SHP77 (cell line): ENCODE measurements around the gene SRP68.
A peak's percentile ranks its signal among the peaks of the same experiment; 100 is the strongest.
"Not testable (repeated sequence)": the region's sequence is repeated elsewhere in the genome, so short reads cannot be mapped to it uniquely, and the experiment has no call there.

ENCODE experiments used
- DNase-seq, 2 experiments: peaks; one replicate each; lab custom pipeline; 2025; lab: John Stamatoyannopoulos, UW

SRP68 gene

DNA sequence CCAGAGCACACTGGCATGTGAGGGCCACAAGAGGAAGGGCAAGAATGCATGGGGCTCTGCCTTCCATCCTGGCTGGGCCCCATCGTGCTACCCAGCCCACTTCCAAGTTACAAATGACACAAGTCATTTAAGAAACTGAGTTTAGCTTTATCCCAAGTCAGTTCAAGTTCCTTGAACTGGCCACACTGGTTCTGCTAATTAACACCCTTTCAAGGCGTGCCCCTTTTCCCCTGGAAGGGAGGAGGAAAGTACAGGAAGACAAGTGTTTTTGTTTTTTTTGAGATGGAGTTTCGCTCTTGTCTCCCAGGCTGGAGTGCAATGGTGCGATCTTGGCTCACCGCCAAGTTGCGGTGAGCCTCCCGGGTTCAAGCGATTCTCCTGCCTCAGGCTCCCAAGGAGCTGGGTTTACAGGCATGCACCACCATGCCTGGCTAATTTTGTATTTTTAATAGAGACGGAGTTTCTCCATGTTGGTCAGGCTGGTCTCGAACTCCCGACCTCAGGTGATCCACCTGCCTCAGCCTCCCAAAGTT, 27.8 kb downstream of the SRP68 start:
- DNase-seq: not testable (repeated sequence)

DNA sequence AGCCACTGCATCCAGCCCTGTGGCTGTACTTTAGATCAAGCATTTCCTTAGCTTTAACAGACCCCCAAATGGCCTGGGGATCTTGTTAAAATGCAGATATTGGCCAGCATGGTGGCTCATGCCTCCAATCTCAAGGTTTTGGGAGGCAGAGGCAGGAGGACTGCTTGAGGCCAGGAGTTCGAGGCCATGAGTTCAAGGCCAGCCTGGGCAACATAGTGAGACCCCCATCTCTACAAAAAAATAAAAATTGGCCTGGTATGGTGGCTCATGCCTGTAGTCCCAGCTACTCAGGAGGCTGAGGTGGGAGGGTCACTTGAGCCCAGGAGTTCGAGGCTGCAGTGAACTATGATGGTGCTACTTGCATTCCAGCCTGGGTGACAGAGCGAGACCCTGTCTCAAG, 29.4 kb downstream of the SRP68 start:
- DNase-seq: not testable (repeated sequence)

DNA sequence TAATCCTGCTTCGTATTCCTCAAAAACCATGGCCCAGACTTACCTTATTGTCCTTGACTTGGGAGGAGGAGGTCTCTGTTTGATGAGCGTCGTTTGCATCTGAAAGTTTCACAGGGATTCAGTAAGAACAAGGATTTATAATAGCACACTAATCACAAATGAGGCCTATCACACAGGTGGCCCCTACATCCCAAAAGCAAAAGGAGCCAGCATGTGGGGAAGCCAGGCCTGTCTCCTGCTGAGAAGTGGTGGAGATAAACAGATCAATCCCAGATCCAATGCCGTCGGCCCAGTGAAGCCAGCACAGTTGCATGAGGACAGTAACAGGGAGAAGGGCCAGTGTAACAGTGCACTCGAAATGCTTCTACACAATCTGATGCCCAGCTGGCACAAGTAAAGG, 31.9 kb downstream of the SRP68 start:
- DNase-seq: no peak

DNA sequence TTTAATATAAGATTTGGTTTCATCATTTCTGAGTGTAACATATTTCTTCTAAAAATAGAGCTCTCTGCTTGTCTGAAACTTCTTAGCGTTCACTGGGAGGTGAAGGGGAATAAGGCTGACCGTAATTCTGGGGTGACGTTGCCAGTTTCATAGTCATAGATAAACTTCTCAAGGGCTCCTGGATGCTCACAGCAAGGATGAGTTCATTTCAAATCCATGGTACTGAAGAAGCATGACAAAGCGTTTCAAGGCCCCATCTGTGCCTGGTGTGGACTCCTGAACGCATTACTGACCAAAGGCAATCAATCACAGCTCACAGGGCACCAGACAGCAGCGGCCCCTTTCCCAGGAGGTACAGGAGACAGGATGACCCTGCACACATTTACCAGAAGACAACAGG, 33.2 kb downstream of the SRP68 start:
- no peak for DNase-seq

DNA sequence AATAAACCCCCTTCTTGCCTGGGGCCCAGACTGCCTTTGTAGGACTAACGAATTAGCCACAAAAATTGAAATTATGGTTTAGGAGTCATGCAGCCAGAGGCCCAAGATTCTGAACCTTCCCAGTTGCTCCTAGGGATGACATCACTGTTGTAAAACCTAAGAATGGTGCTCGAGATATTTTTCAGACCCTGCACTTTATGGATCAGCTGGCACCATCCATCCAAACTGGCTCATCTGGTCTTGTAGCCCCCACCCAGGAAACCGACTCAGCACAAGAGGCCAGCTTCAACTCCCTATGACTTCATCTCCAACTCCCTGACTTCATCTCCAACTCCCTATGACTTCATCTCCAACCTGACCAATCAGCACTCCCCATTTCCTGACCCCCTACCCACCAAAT, 34.3 kb downstream of the SRP68 start:
- no peak for DNase-seq

DNA sequence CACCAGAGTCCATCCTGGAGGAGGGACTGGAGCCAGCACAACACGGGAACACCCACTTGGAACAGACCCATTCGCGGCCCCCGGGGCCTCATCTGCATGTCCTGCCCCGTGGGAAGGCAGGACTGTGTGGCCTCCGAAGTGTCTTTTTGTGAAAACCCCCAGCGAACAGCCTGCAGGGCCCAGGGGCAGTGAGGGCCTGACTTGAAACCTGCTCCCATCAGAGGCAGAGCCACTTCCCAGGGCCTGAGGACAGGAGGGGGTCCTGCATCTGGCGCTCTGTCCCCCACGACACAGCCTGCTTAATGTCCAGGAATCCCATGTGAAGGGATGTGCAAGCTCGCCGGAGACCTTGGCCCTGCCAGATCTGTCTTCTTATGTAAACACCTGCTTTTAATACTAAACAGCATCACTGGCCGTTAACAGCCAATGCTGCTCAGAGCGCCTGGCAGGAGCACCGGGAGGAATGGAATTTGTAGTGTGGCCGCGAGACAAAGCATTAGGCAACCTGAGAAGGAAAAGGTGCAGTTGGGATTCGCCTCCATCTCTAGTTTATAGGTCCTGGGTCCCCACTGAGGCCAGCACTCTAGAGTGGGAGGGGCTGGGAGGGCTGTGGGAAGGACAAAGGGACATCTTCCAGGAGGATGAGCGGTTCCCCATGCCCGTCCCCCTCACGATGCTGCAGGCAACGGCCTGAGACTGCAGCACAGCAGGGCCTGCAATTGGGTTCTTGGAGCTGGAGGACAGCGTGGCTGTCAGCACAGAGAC, 35.6 kb downstream of the SRP68 start:
- no peak for DNase-seq

DNA sequence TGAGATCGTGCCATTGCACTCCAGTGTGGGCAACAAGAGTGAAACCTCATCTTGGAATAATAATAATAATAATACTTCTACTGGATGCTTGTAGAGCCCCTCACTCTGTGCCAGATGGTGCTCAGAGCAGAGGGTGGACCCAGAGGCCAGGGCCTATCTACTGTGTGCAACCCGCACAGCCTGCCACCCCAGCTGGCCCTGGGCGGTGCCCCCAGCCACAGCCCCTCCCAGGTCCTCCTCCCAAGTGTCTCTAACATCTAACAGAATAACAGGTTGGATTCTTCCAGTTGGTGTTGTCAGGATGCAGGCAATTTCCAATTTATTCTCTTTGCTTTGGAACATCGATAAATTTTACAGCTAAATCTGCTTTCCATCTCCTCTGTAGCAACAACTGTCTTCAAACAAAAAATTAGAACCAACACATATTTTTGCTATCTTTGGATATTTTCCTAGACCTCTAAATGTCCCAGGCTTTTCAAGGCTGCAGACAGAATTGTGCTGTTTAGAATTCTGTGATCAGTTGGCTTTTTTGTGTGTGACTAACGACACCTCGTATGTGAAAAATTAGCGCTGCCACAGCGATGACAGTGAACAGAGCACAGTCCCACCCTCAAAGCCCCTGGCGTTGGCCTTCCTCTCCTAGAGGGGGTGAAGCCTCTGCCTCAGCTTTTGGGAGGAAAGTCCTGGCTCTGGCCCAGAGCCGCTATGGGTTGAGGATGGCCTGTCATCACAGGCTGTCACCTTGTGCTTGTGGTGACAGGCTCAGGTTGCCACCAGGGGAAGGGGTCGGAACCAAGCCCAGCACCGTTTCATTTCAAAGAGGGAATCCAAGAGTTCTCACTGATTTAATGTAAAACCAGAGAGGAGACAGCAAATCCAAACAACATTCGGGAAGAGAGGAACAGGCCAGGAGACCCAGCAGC, 37.6 kb downstream of the SRP68 start:
- DNase-seq: no peak

DNA sequence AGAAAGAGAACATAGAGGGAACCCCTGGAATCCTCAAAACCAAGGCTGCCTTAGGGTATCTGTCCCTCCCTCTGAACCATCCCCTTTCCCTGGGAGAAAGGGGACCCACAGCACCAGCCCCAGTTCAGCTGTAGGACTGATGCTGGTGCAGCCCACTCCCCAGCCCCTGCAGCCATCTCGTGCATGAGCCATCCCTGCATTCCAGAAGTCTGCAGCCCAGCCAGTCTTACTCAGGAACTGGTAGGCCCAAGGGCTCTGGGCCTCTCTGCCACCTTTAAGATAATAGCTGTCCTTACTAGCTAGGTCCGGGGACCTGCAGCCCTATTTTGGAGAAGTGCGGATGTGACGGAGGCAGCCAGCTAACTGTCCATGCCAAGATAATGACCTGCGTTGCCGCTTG, 39.2 kb downstream of the SRP68 start:
- DNase-seq: no peak

DNA sequence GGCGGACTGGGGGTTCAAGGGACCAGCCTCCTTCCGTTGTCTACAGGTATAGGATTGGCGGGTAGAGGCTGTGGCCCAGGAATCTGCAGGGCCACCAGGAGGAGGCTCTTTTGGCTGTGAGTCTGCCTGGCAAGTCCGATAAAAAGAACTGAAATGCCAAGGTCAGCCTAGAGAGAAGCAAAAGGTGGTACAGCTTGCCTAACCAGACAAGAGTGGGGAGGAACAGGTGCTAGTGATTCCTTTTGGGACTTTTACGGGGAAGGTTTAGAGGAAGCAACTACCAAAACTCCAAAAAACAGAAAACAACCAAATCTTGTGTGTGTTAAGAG, 39.6 kb downstream of the SRP68 start:
- no peak for DNase-seq

DNA sequence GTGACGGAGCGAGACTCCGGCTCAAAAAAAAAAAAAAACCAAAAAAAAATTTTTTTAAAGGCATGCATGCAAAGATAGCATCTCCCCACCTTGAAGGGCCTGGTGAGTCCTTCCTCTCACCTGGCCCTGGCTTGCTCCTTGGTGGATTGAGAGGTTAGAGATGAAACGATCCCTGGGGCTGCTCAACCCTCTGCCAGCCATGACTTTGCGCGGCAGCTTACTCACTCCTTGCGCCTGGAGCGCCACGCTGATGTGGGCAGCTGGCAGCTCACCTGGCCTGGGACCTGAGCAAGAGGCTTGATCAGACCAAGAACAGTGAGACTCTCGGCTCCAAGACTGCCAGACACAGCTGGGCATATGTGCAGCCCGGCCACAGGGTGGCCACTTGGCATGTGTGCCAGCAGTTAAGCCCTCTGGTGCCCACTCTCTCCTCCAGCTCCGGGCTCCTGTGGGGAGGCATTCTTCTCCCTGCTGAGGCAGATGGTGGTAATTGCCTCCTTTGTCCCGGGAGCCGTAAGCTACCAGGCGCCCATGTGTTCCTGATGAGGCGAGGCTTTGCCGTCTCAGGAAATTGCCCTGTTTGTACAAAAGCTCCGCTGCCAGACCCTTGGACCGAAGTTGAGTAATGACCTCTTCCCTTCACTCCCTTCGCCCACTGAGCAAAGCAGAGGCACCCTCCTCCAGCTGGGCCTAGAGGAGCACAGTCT, 40.1 kb downstream of the SRP68 start:
- peak in 1 of 2 experiments; percentile 37 for DNase-seq

DNA sequence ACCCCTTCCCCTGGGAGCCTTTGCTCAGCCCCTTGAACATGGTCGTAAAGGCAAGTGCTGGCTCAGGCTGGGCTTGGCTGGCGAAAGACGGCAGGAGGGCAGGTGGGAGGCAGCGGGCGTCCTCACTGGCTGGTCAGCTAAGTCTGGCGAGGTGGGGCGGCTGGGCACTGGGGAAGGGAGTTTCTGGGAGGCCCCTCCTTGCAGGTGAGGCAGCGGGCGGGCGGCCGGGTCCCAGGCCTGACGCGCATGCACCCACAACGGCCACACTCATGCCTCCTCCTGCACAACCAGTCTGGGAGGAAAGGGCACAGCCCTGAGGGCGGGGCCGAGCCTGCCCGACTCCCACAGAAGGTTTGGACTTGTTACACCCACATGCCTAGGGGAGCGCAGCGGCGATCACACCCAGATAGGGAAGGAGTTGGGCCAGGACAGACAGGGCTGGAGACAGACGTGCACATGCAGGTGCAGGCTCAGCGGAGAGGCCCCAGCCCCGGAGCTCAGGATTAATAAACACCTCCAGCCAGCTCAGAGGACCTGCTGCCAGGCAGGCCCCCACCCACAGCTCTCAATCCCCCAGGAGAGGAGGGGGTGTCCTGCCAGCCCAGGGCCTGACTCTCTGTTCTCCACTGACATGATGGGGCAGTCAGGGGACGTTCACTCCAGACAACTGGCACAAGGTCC, 45.0 kb downstream of the SRP68 start, which contains the start of gene EVPL:
EVPL (minus strand) TSS at position 148 of the 681 bp plus-strand sequence; CDS start at position 40, 108 bp downstream.
- DNase-seq: peak in 1 of 2 experiments; percentile 37

DNA sequence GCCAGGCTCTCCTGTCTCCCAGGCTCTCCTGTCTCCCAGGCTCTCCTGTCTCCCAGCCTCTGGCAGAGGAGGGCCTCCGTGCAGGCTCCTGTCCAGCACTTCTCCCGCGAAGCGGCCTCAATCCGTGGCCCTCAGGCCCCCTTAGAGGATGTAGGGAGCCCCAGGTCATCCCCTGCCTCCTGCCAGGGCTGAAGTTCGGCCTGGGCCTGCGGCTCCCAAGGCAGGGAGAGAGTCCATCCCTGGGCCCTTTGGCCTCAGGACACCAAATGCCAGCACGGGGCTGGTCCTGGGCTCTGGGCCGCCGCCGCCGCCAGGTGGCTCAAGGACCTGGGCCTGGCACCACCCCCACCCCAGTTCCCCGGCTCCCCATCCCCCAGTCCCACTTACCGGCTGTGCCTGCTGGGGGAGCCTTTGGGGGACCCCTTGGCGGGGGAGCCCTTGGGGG, 45.6 kb downstream of the SRP68 start:
- DNase-seq: no peak

DNA sequence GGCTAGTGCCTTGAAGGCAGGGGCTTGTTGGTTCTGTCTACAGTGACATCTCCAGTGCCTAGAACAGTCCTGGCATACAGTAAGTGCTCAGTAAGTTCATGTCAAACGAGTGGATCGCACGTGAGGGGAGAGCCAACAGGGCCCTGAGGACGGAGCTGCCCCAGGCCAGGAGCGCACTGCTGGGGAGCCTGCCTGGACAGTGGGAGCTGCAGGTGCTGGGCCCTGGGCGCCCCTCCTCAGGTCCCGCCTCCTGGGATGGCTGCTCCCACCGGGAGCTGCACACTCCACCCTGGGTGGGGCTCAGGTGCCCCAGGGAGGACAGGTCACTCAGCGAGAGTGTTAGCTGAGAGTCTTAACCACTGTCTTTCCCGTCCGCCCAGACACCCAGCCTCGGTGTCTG, 47.0 kb downstream of the SRP68 start:
- DNase-seq: no peak

DNA sequence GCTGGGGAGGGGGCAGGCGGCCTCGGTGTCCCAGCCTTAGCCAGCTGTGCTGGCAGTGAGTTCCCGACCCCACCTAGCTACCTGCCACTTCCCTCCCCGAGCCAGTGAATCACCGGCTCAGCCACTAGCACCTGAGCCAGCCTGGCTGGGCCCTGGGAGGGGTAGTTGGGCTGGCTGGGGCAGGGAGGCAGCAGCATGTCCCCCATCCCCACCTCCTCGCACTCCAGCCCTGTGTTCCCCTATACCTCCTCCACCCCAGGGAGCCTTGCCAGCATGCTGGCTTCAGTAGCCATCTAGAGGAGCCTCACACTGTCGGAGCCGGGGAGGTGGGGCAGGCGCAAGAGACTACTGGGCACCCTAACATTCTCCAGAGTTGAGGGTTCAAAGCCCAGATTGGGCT, 48.0 kb downstream of the SRP68 start:
- DNase-seq: no peak

DNA sequence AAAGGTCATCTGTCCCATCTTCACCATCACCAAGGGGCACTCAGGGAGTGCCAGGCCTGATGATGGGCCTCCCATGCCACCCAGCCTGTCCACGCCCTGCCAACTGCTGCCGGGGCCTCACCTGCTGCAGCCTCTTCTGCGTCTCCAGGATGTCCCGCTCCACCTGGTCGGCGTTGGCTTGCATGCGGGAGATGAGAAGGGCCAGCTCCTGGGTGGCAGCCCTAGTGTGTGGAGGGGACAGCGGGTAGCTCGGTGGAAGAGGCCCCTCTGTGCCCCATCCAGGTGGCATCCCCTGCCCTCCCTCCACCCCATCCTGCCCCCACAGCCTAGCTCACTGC, 48.4 kb downstream of the SRP68 start:
- DNase-seq: no peak

DNA sequence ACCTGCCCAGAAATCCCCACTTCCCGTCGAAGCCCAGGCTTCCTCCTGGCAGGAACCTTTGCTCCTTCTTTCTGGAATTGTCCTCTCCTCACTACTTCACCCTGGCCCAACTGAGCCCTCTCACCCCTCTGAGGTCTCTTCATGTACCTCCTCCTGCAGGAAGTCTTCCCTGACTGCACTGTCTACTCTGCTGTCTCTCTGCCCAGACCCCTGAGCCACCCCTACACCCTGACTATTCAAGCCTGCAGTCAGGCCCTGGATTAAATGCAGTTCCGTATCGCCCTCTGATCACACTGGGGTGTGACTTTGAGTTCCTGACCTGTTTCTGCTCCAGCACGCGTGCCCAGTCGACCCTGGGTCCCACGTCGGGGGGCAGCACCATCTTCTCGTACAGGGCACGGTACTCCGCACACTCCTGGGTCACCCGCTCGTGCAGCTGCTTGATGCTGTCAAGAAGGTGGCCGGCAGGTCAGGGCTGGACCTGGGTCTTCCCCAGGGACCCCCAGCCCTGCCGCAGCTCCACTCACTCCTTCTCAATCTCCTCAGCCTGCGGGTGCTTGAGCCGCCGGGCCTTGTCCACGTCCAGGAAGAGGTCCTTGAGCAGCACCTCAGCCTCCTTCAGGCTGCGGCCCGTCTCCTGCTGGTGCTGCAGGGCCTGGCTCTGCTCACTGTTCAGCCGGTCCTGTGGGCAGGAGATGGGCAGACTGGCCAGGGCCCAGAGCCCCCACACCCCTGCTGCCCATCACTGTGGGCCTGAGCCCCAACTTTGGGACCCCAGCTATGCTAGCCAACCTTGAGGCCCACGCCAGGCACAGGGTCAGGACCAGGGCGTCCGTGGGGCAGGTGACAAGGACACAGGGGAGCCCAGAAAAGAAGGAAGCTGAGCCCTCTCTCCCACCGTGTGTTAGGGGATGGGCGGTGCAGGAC, 49.1 kb downstream of the SRP68 start:
- no peak for DNase-seq

DNA sequence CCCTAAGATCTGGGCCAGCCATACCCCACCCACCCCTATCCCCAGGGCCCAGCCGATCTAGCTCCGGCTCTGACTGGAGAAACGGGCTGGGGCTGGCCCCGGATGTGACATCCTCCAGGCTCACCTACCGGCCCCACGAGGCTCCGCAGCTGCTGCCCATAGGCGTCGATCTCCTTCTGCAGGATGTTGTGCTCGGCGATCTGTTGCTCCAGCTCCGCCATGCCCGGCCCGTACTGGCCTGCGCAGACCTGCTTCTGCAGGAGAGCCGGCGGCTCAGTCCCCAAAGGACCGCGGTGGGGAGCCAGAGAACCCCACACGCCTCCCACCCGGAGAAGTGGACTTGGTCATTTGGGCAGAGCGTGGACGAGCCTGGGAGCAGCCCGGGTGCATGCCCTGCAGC, 50.0 kb downstream of the SRP68 start:
- peak in 1 of 2 experiments; percentile 25 for DNase-seq

DNA sequence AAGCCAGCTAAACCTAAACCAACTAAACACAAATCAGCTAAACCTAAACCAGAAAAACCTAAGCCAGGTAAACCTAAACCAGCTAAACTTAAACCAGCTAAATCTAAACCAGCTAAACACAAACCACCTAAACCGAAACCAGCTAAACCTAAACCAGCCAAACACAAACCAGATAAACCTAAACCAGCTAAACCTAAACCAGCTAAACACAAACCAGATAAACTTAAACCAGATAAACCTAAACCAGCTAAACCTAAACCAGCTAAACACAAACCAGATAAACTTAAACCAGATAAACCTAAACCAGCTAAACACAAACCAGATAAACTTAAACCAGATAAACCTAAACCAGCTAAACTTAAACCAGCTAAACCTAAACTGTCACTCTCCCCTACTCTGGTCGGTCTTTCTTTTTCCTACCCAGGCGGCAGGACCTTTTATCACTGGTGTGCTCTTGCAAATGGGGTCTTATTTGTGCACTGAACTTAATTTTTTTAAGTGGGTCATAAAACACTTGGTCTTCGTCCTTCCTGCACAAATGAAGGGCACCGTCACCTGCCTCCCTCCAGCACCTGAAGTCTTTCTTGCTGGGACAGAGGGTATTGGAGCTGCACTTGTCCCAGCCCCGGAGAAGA, 52.4 kb downstream of the SRP68 start:
- DNase-seq: no peak

DNA sequence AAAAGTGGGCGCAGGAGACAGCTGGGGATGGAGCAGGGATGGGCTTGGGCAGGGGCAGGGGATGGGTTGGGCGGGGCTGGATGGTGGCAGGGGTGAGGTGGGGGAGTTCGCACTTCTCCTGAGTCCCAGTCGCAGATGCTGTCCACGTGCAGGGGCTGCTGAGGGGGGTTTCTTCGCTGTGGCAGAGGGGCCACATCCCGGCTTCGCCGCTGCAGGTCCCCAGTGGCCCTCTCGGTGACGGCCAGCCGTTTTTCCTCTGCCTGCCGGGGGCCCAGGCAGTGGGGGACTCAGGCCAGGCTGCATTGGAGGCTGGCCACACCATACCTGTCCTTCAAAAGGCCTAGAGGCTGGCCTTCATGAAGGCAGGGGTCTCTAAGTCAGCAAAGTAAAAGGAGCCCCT, 53.5 kb downstream of the SRP68 start:
- DNase-seq: no peak

DNA sequence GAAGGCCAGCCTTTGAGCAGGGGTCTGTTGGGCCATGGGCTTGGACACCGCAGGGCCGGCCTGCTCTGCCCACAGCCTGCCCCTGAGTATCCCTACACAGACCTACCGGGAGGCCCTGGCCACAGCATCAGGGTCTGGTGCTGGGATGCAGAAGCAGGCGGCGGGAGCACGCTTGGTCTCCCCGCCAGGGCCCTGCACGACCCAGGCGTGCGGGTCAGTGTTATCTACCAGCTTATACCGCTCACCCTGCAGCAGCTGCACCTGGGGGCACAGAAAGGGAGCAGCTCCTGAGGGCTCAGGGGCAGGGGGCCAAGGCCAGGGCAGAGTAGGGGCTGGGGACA, 54.0 kb downstream of the SRP68 start:
- no peak for DNase-seq
